Stimulated activated effector memory CD8-positive, alpha-beta T cell treated with anti-CD3 and anti-CD28 coated beads, Interleukin-12 subunit alpha, Interleukin-12 subunit beta, amount 100 ng/mL, for 72 hours (primary cell): Measurements from ENCODE around the gene TIMMDC1.
"Not testable (repeated sequence)": the region's sequence is repeated elsewhere in the genome, so short reads cannot be mapped to it uniquely, and the experiment has no call there.

Source experiments
- ATAC-seq: fragments of 150-1000 bp; cut with Tn5 transposase; 2 replicates; pipeline ENCODE4 v1.10.0; 2021
- DNase-seq, 2 donors: peaks; one replicate each; pipeline ENCODE4 v3.0.0; 2021 to 2022; ENCODE audit warnings: low spot score in 2 of 2
- H3K27ac Mint-ChIP-seq: one replicate; pipeline ENCODE4 v1.8.0; 2022; ENCODE audit warnings: mild to moderate bottlenecking, mixed read lengths
- H3K36me3 Mint-ChIP-seq: one replicate; pipeline ENCODE4 v1.8.0; 2022; ENCODE audit warnings: mild to moderate bottlenecking, mixed read lengths
- H3K4me1 Mint-ChIP-seq: one replicate; pipeline ENCODE4 v1.8.0; 2022; ENCODE audit warnings: mixed read lengths
- H3K4me3 Mint-ChIP-seq: one replicate; pipeline ENCODE4 v1.8.0; 2022; ENCODE audit warnings: mild to moderate bottlenecking, mixed read lengths
- H3K9me3 Mint-ChIP-seq: one replicate; pipeline ENCODE4 v1.8.0; 2022; ENCODE audit warnings: mixed read lengths

TIMMDC1 gene

DNA sequence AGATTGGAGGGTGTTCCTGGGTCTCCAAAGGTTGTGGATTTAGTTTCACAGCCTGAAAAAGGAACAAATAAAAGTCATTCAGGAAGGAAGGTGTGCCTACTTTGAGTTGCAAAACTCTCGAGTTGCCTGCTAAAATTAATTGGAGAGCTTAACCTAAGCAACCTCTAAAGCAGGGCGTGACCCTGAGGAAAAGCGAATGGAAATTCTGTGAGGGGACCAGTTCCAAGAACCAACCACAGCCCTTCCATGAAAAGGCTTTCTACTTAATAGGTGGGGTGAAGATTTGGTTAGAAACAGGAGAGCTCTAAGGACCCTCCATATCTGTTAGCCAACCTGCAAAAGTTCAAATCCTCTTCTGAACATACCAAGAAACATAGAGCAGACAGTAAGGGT lies 59.5 kb downstream of the TIMMDC1 start:
- peaks cover 58% of the 10 kb centered on the region for H3K4me1 Mint-ChIP-seq
- DNase-seq (no peak), ATAC-seq (no peak)
- peak overlapping the region; percentile 74 for H3K27ac Mint-ChIP-seq
- H3K4me3 Mint-ChIP-seq: peak overlapping the region; percentile 52
- no peaks in the 10 kb centered on the region for H3K9me3 Mint-ChIP-seq
- H3K36me3 Mint-ChIP-seq: peaks cover 64% of the 10 kb centered on the region

DNA sequence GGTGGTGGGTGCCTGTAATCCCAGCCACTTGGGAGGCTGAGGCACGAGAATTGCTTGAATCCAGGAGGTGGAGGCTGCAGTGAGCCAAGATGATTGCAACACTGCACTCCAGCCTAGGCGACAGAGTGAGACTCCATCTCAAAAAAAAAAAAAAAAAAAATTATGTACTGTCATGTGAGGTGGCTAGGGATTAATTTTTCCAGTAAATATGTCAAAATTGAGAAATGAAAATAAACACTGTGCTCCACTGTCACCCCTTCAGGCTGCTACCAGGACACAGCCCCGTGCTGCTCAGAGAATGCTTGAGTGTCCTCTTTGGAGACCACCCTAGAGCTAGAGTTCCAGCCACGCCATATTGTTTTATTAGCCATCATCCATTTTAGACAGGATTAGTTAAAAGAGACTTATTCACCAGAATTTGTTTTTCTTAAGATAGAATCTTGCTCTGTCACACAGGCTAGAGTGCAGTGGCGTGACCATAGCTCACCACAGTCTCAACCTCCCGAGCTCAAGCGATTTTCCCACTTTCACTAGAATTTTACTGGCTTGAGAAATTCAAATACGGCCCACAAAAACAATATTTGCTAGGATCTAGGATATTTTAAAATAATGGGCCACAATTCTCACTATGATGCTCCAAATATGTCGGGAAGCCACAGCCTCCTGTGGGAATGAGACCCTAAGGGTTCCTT lies 60.4 kb downstream of the TIMMDC1 start:
- Mint-ChIP-seq H3K4me1 (peaks cover 59% of the 10 kb centered on the region), H3K4me3 (peak overlapping the region; percentile 52), H3K9me3 (no peaks in the 10 kb centered on the region), H3K27ac (peak overlapping the region; percentile 74), H3K36me3 (peaks cover 55% of the 10 kb centered on the region)
- DNase-seq (no peak), ATAC-seq (no peak)

DNA sequence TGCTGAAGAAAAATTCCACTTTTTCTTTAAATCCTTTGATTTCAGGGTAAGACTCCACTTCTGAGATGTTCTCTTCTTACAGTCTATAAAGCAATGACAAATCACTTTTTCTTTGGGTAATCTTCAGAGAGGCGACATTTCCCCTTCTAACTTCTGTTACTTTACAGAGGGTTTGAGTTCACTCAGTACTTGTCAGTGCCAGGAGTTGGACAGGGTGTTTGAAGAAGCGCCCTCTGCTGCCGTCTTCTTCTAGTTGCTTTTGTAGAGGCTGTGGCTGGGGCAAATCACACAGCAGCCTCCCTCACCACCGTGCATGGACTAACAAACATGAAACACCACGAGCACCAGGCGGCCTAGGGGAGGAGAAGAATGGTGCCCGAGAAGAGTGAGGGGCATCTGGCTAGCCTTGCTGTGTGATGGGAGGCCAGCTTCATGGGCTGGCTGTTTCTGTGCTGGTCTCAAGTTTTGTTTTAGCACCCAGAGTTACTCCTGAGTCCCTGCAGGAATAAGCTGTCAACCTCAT lies 61.2 kb downstream of the TIMMDC1 start, which contains the start of gene CD80:
CD80 (minus strand) TSS at position 174 of the 523 bp plus-strand sequence. CDS start 1,886 bp downstream, outside the sequence.
- Mint-ChIP-seq H3K9me3 (no peaks in the 10 kb centered on the region), H3K36me3 (peaks cover 50% of the 10 kb centered on the region), H3K4me3 (peak within 1 kb of the TSS; percentile 52), H3K27ac (peak within 1 kb of the TSS; percentile 74), H3K4me1 (peaks cover 51% of the 10 kb centered on the region)
- ATAC-seq (peak; percentile 75), DNase-seq (peak; percentile 51 to 80)

- peak overlapping the region; percentile 52 for H3K4me3 Mint-ChIP-seq
- peaks cover 43% of the 10 kb centered on the region for H3K36me3 Mint-ChIP-seq
- no peaks in the 10 kb centered on the region for H3K9me3 Mint-ChIP-seq
- no peak for ATAC-seq
- no peak for DNase-seq
- peak overlapping the region; percentile 74 for H3K27ac Mint-ChIP-seq
- H3K4me1 Mint-ChIP-seq: peaks cover 45% of the 10 kb centered on the region
Measured at GRCh38 chr3:119560160-119560559, 61.8 kb downstream of the TIMMDC1 start.

DNA sequence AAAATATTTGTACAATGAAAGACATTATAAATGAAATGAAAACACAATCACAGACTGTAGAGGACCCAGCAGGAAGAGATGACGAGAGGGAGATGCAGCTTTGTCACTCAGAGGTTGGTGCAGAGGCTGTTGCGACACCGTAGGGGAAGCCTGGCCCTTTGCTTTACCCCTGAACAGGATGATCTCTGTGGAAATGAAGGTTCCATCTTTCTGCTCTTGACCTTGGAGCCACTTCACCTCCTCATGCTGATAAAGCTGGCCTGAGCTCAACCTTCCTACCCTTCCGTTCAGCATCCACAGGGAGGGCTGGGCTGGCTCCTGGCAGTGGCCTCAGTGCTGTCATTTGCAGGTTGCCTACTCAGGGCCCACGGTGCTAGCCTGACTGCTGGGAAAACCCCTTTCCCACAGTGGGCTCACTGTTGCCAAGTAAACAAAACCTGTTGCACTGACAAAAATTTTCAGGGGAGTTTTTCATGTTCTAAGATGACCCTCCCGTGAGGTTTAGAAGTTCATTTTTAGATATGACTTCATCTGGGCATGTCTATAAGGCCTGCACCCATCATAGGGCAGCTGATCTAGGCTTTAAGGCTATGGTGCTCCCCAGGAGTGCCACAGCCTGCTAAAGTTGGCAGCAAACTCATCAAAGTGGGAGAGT lies 64.1 kb downstream of the TIMMDC1 start:
- Mint-ChIP-seq H3K36me3 (peaks cover 21% of the 10 kb centered on the region), H3K4me1 (peaks cover 38% of the 10 kb centered on the region), H3K9me3 (no peaks in the 10 kb centered on the region), H3K4me3 (peak overlapping the region; percentile 70), H3K27ac (peak overlapping the region; percentile 98)
- ATAC-seq: peak; percentile 91
- DNase-seq: peak; percentile 54 to 85

GRCh38 chr3:119563334-119563733 lies 65.0 kb downstream of the TIMMDC1 start:
- not testable (repeated sequence) for DNase-seq, ATAC-seq, H3K4me3 Mint-ChIP-seq, H3K9me3 Mint-ChIP-seq
- H3K27ac Mint-ChIP-seq: peak overlapping the region; percentile 98
- H3K4me1 Mint-ChIP-seq: peaks cover 30% of the 10 kb centered on the region
- H3K36me3 Mint-ChIP-seq: peaks cover 13% of the 10 kb centered on the region

- no peak overlapping the region for H3K4me3 Mint-ChIP-seq
- H3K4me1 Mint-ChIP-seq: peaks cover 7% of the 10 kb centered on the region
- ATAC-seq (no peak), DNase-seq (no peak)
- no peaks in the 10 kb centered on the region for H3K9me3 Mint-ChIP-seq
- no peaks in the 10 kb centered on the region for H3K36me3 Mint-ChIP-seq
- no peak overlapping the region for H3K27ac Mint-ChIP-seq
Measured at GRCh38 chr3:119569156-119569555, 70.8 kb downstream of the TIMMDC1 start.

- H3K36me3 Mint-ChIP-seq: no peaks in the 10 kb centered on the region
- no peak overlapping the region for H3K27ac Mint-ChIP-seq
- DNase-seq (no peak), ATAC-seq (no peak)
- no peak overlapping the region for H3K4me3 Mint-ChIP-seq
- H3K9me3 Mint-ChIP-seq: no peaks in the 10 kb centered on the region
- H3K4me1 Mint-ChIP-seq: peaks cover 7% of the 10 kb centered on the region
Measured at GRCh38 chr3:119570229-119570628, 71.9 kb downstream of the TIMMDC1 start.

GRCh38 chr3:119571230-119571629 lies 72.9 kb downstream of the TIMMDC1 start:
- H3K36me3 Mint-ChIP-seq: no peaks in the 10 kb centered on the region
- no peak overlapping the region for H3K4me3 Mint-ChIP-seq
- no peak for ATAC-seq
- DNase-seq: no peak
- no peak overlapping the region for H3K27ac Mint-ChIP-seq
- no peaks in the 10 kb centered on the region for H3K9me3 Mint-ChIP-seq
- H3K4me1 Mint-ChIP-seq: peaks cover 4% of the 10 kb centered on the region

DNA sequence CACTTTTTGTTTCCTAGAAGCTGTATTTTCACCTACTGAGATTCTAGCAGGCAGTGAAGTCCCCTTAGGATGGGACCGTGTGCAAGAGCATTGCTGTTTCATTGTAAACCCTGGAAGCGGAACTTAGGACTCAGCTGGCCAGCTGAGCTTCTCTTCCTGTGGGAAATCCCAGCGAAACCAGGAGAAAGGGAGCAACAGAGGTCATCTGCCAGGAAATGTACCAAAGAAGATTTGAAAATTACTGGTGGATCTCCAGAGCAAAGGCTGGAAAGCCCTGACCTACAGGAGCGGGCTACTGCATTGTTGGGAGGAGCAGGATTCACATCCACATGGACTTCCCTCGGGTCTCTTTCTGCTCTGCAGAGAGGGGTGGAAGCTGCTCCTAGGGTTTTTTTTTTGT lies 73.3 kb downstream of the TIMMDC1 start:
- Mint-ChIP-seq H3K4me1 (no peaks in the 10 kb centered on the region), H3K9me3 (no peaks in the 10 kb centered on the region), H3K36me3 (no peaks in the 10 kb centered on the region), H3K4me3 (no peak overlapping the region), H3K27ac (no peak overlapping the region)
- DNase-seq: no peak
- no peak for ATAC-seq
